Measurements from ENCODE around the gene B3GAT3.
"Not testable (repeated sequence)": the region's sequence is repeated elsewhere in the genome, so short reads cannot be mapped to it uniquely, and the experiment has no call there.

The B3GAT3 gene

GRCh38 chr11:62603776-62604299 lies 17.9 kb downstream of the B3GAT3 start:
- no peak for DNase-seq (ENCODE audit: low read depth)

- no peak for DNase-seq (ENCODE audit: low read depth)
Measured at GRCh38 chr11:62603072-62603408, 18.7 kb downstream of the B3GAT3 start.

- no peak for DNase-seq (ENCODE audit: low read depth)
Measured at GRCh38 chr11:62602141-62603071, 19.4 kb downstream of the B3GAT3 start.

- peak; percentile 95 for DNase-seq (ENCODE audit: low read depth)
Measured at GRCh38 chr11:62601372-62602140, 20.2 kb downstream of the B3GAT3 start, which contains the start of gene MTA2. Gene MTA2 (minus strand): TSS chr11:62601865. CDS start chr11:62601450, 415 bp downstream.

GRCh38 chr11:62601122-62601371 lies 20.7 kb downstream of the B3GAT3 start:
- no peak for DNase-seq (ENCODE audit: low read depth)

- no peak for DNase-seq (ENCODE audit: low read depth)
Measured at GRCh38 chr11:62600367-62601121, 21.2 kb downstream of the B3GAT3 start.

- DNase-seq (ENCODE audit: low read depth) = no peak
Measured at GRCh38 chr11:62599901-62600300, 21.9 kb downstream of the B3GAT3 start.

GRCh38 chr11:62599069-62599696 lies 22.6 kb downstream of the B3GAT3 start:
- peak; percentile 76 for DNase-seq (ENCODE audit: low read depth)

GRCh38 chr11:62595124-62595523 lies 26.7 kb downstream of the B3GAT3 start:
- DNase-seq (ENCODE audit: low read depth) = no peak

- DNase-seq (ENCODE audit: low read depth) = no peak
Measured at GRCh38 chr11:62593434-62594044, 28.2 kb downstream of the B3GAT3 start.

- no peak for DNase-seq (ENCODE audit: low read depth)
Measured at GRCh38 chr11:62592989-62593421, 28.8 kb downstream of the B3GAT3 start.

- DNase-seq (ENCODE audit: low read depth) = no peak
Measured at GRCh38 chr11:62592146-62592815, 29.5 kb downstream of the B3GAT3 start.

GRCh38 chr11:62591448-62592145 lies 30.2 kb downstream of the B3GAT3 start, which contains the start of gene TUT1:
Gene TUT1 (minus strand): TSS chr11:62591523. CDS start chr11:62591485, 38 bp downstream.
- DNase-seq (ENCODE audit: low read depth) = peak; percentile 79

- DNase-seq (ENCODE audit: low read depth) = no peak
Measured at GRCh38 chr11:62588966-62589637, 32.7 kb downstream of the B3GAT3 start.

- not testable (repeated sequence) for DNase-seq (ENCODE audit: low read depth)
Measured at GRCh38 chr11:62585356-62585755, 36.4 kb downstream of the B3GAT3 start.

- DNase-seq (ENCODE audit: low read depth) = not testable (repeated sequence)
Measured at GRCh38 chr11:62581735-62582134, 40.1 kb downstream of the B3GAT3 start.

- no peak for DNase-seq (ENCODE audit: low read depth)
Measured at GRCh38 chr11:62580959-62581715, 40.6 kb downstream of the B3GAT3 start.

- no peak for DNase-seq (ENCODE audit: low read depth)
Measured at GRCh38 chr11:62579252-62579651, 42.5 kb downstream of the B3GAT3 start.

GRCh38 chr11:62578541-62578940 lies 43.2 kb downstream of the B3GAT3 start:
- DNase-seq (ENCODE audit: low read depth) = no peak
